Measurements from ENCODE around the gene TPRN.

Gene TPRN

GRCh38 chr9:137173796-137174664 lies 26.5 kb downstream of the TPRN start:
- no peak for DNase-seq (ENCODE audit: low spot score)

- DNase-seq (ENCODE audit: low spot score) = peak; percentile 44
These were observed 27.4 kb downstream of the TPRN start for GRCh38 chr9:137172901-137173795.

GRCh38 chr9:137171149-137171900 lies 29.2 kb downstream of the TPRN start:
- no peak for DNase-seq (ENCODE audit: low spot score)

GRCh38 chr9:137170486-137171148 lies 29.9 kb downstream of the TPRN start:
- DNase-seq (ENCODE audit: low spot score) = no peak

GRCh38 chr9:137169896-137170358 lies 30.6 kb downstream of the TPRN start, which contains the start of gene LRRC26:
TSS of gene LRRC26 (minus strand) at chr9:137170051. CDS start at chr9:137169943, 108 bp downstream.
- no peak for DNase-seq (ENCODE audit: low spot score)

- DNase-seq (ENCODE audit: low spot score) = peak; percentile 67
These were observed 31.4 kb downstream of the TPRN start for GRCh38 chr9:137168904-137169856.

- peak; percentile 38 for DNase-seq (ENCODE audit: low spot score)
These were observed 32.0 kb downstream of the TPRN start for GRCh38 chr9:137168573-137168903.

GRCh38 chr9:137167747-137168572 lies 32.6 kb downstream of the TPRN start:
- peak; percentile 33 for DNase-seq (ENCODE audit: low spot score)

GRCh38 chr9:137167277-137167746 lies 33.2 kb downstream of the TPRN start:
- peak; percentile 32 for DNase-seq (ENCODE audit: low spot score)

GRCh38 chr9:137166380-137167229 lies 33.9 kb downstream of the TPRN start:
- DNase-seq (ENCODE audit: low spot score) = peak; percentile 64

GRCh38 chr9:137165250-137165836 lies 35.2 kb downstream of the TPRN start:
- no peak for DNase-seq (ENCODE audit: low spot score)

GRCh38 chr9:137164370-137165249 lies 35.9 kb downstream of the TPRN start:
- DNase-seq (ENCODE audit: low spot score) = no peak

GRCh38 chr9:137163805-137164204 lies 36.7 kb downstream of the TPRN start:
- DNase-seq (ENCODE audit: low spot score) = no peak

GRCh38 chr9:137163365-137163715 lies 37.2 kb downstream of the TPRN start:
- no peak for DNase-seq (ENCODE audit: low spot score)

GRCh38 chr9:137162505-137163364 lies 37.8 kb downstream of the TPRN start:
- no peak for DNase-seq (ENCODE audit: low spot score)
